Measurements from ENCODE around the gene CMTM6. TPM values are rescaled to one million over a fixed set of nuclear protein-coding genes. Genes with fewer than 3 reads are reported as not detected.

Gene CMTM6
- total RNA-seq, 2 experiments from 2014 or later = 37.8 to 38.0 TPM

DNA sequence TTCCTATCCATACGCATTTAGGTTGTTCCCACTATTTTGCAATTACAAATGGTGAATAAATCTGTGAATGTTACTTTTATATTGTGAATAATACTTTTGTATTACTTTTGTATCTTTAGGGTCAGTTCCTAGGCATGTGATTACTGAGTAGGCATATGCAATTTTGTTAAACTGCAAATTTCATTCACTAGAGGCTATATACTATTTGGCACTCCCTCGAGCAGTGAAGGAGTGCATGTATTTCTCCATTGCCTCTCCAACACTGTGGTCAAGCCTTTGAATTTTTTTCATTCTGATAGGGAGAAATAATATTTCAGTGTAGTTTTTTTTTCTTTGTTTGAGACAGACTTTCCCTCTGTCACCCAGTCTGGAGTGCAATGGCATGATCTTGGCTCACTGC is 8.4 kb upstream of the CMTM6 start:
- Mint-ChIP-seq H3K36me3 (peaks cover 1% of the 10 kb centered on the region), H3K4me1 (no peaks in the 10 kb centered on the region), H3K9me3 (no peaks in the 10 kb centered on the region), H3K27ac (no peak overlapping the region), H3K27me3 (no peaks in the 10 kb centered on the region), H3K4me3 (no peak overlapping the region)
- POLR2A ChIA-PET = interaction anchor here (0.6 kb wide), 1 partner anchor 22 kb away, joined by 3 read pairs; no protein-coding TSS in a partner anchor
- ATAC-seq (ENCODE audit: low read depth) (no peak), DNase-seq (no peak)

DNA sequence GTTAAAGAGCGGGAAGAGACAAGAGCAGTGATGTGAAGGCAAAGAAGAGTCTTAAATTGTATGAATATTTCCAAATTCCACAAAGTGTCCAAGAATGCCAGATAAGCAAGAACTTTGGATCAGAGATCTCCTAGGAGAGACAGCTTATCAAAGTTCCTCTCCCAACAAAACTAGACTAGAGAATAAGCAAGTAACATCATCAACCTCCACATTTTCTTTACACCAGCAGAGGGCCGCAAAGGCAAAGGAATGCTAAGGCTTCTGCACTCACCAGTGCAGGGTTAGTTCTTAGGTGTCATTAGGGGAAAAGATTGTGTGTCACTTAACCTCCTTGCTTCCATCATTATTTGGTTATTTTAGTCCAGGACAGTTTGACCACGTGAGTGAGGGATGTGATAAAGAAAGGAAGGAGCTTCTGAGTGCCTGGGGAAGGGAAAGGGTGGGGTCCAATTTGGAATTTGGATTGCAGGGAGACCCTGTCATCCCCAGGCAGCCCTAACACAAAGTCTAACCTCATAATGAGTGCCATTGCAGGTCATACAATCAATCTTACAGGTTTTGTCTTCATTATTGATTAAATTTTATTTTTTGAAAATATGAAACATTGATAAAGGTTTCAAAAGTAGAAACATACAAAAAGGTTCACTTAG is 7.5 kb upstream of the CMTM6 start:
- Mint-ChIP-seq H3K27ac (no peak overlapping the region), H3K4me3 (no peak overlapping the region), H3K27me3 (no peaks in the 10 kb centered on the region), H3K4me1 (no peaks in the 10 kb centered on the region), H3K9me3 (no peaks in the 10 kb centered on the region), H3K36me3 (peaks cover 1% of the 10 kb centered on the region)
- ATAC-seq (ENCODE audit: low read depth) = peak; percentile 94
- POLR2A ChIA-PET = no interaction called here
- DNase-seq = peak; percentile 38

DNA sequence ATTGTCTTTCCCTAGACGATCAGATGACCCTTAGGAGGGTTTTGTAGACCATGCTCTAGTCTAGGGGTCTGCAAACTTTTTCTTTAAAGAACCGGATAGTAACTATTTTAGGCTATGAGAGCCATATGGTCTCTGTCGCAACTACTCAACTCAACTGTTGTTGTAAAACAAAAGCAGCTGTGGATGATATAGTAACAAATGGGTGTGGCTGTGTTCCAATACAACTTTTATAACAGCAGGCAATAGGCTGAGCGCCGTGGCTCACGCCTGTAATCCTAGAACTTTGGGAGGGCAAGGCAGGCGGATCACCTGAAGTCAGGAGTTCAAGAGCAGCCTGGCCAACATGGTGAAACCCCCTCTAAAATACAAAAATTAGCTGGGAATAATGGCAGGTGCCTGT is 6.1 kb upstream of the CMTM6 start:
- Mint-ChIP-seq H3K36me3 (no peaks in the 10 kb centered on the region), H3K27ac (no peak overlapping the region), H3K4me1 (no peaks in the 10 kb centered on the region), H3K27me3 (no peaks in the 10 kb centered on the region), H3K9me3 (no peaks in the 10 kb centered on the region), H3K4me3 (no peak overlapping the region)
- DNase-seq (no peak), ATAC-seq (ENCODE audit: low read depth) (no peak)
- POLR2A ChIA-PET = no interaction called here

DNA sequence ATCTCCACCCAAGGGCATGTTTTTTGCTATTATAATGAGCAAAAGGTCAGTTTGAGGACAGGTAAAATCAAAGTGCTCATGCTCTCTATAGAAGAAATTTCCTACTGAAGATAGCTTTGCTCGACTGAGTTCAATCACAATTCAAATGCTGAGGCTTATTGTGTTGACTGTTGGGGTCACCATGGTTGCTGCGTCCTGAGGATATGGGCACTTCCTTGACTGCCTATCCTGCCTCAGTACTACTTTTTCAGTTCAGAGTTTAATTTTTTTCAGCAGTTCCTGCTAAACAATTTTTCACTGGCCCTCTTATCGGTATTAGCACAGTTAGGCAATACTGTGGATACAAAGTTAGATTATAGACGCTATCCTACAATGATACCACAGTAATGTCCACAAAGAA is 3.8 kb upstream of the CMTM6 start:
- Mint-ChIP-seq H3K4me3 (no peak overlapping the region), H3K27me3 (no peaks in the 10 kb centered on the region), H3K4me1 (peaks cover 5% of the 10 kb centered on the region), H3K36me3 (no peaks in the 10 kb centered on the region), H3K9me3 (no peaks in the 10 kb centered on the region), H3K27ac (no peak overlapping the region)
- no peak for DNase-seq
- POLR2A ChIA-PET = no interaction called here
- ATAC-seq (ENCODE audit: low read depth) = no peak

DNA sequence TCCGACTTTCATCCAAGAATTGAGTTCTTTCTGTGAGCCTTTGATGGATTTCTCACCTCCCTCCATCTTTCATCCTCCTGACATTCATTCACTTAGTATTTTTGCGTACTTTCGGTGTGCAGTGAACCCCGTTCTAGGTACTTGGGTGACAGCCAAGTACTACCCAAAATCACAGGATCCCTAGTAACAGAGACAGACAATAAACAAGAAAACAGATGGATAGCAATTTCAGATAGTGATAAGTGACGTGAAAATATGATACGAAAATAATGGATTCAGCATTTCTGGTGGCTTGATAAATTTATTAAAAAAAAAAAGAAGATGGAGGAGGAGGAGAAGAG is 264 bp upstream of the CMTM6 start:
- ATAC-seq (ENCODE audit: low read depth) = no peak
- POLR2A ChIA-PET = interaction anchor here (1.0 kb wide), 1 partner anchor 67 kb away, joined by 3 read pairs; no protein-coding TSS in a partner anchor
- Mint-ChIP-seq H3K9me3 (no peaks in the 10 kb centered on the region), H3K4me3 (peak overlapping the region; percentile 99), H3K36me3 (peaks cover 4% of the 10 kb centered on the region), H3K4me1 (peaks cover 16% of the 10 kb centered on the region), H3K27ac (peak overlapping the region; percentile 89), H3K27me3 (no peaks in the 10 kb centered on the region)
- DNase-seq = no peak

DNA sequence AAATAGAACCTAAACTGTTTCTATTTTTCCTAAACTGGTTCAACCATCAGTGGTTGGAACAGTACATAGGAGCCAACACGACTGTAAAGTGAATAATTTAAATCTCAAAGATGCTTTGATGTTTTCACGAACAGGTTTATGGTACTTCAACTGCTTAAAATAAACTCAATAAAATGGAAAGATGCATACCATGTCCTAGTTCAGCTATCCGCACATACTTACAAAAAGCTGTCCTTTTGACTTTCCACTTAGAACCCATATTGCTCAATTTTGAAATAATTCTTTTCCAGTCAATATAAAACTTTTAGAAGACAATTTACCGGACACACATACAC is 902 bp downstream of the CMTM6 start:
- Mint-ChIP-seq H3K36me3 (peaks cover 7% of the 10 kb centered on the region), H3K27me3 (no peaks in the 10 kb centered on the region), H3K4me1 (peaks cover 16% of the 10 kb centered on the region), H3K27ac (peak overlapping the region; percentile 89), H3K9me3 (no peaks in the 10 kb centered on the region), H3K4me3 (peak overlapping the region; percentile 99)
- ATAC-seq (ENCODE audit: low read depth) (no peak), DNase-seq (no peak)
- POLR2A ChIA-PET = no interaction called here

DNA sequence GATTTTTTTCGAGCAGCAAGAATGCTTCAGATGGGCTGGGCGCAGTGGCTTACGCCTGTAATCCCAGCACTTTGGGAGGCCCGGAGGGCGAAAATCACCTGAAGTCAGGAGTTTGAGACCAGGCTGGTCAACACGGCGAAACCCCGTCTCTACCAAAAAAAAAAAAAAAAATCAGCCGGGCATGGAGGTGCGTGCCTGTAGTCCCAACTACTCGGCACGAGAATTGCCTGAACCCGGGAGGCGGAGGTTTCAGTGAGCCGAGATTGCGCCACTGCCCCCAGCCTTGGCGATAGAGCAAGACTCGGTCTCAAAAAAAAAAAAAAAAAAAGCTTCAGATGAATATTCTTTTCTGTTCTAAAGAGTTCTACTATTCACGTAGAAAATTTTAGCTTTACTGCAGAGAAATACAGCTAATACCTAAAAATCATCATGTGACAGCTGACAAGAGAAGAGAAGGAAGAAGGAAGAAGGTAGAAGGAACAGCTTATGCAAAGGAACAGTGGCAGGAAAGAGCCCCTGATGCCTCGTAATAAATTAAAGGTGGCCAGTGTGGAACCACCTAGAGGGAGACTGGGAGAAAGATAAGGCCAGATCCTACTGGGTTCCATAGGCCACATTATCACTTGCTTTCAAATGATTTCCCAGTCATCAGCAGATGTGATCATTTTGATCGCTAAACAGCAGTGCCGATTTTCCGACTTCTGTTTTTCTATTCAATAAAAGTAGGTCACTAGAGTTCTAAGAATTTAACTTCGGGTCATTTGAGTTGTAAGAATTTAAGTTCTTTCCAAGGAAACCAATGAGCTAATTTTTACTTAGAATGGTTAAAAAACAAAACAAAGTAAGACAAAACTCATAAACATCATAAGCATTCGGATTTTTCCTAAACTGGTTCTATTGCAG is 1.5 kb downstream of the CMTM6 start:
- H3K4me1 Mint-ChIP-seq = peaks cover 18% of the 10 kb centered on the region

DNA sequence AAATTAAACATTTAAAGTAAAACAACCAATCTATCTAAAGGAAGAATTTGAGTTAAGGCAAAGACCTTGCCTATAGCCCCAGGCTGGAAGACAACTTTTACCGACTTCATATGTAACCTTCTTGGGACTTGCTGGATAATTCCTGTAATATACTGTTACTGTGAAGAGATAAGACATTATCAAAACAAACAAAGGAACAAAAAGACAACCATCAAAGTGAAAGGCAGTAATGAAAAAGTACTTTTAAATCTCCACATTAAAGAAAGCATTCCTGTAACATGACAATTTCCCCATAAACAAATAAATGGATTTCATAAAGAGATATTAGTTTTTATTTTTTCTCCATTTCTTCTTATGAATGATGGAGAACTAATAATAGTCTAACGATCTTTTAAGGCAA is 2.4 kb downstream of the CMTM6 start:
- DNase-seq = no peak
- H3K27me3 Mint-ChIP-seq = no peaks in the 10 kb centered on the region
- H3K9me3 Mint-ChIP-seq = no peaks in the 10 kb centered on the region
- ATAC-seq (ENCODE audit: low read depth) = no peak
- peaks cover 17% of the 10 kb centered on the region for H3K36me3 Mint-ChIP-seq
- POLR2A ChIA-PET = no interaction called here
- H3K4me1 Mint-ChIP-seq = peaks cover 18% of the 10 kb centered on the region
- H3K4me3 Mint-ChIP-seq = peak overlapping the region; percentile 15
- no peak overlapping the region for H3K27ac Mint-ChIP-seq

More for the DNA sequence above, 1.5 kb downstream of the CMTM6 start:
- Mint-ChIP-seq H3K27me3 (no peaks in the 10 kb centered on the region), H3K36me3 (peaks cover 12% of the 10 kb centered on the region), H3K4me3 (peak overlapping the region; percentile 99), H3K27ac (no peak overlapping the region), H3K9me3 (no peaks in the 10 kb centered on the region)
- DNase-seq = no peak
- ATAC-seq (ENCODE audit: low read depth) = no peak
- POLR2A ChIA-PET = interaction anchor here (0.6 to 0.7 kb wide), 2 partner anchors 911 to 1975 kb away, joined by 3 to 4 read pairs; no protein-coding TSS in a partner anchor

DNA sequence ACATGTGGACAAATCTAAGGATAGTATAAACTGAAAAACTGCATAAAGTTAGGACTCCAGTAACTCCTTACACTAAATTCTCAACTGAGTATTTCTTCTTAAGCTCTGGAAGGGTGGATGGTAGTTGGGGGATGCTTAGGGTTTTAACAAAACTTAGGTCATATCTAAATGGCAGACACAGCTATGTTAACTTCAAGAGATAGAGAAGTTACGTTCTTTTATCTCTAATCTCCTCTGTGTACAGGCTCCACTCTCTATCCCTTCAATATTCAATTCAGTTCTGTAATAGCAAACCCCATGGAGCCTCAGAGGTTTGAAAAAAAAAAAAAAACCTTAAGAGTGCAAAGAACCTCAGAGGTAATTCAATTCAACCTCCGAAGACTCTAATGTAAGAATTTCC is 3.1 kb downstream of the CMTM6 start:
- no peak for ATAC-seq (ENCODE audit: low read depth)
- Mint-ChIP-seq H3K9me3 (no peaks in the 10 kb centered on the region), H3K4me1 (peaks cover 18% of the 10 kb centered on the region)

DNA sequence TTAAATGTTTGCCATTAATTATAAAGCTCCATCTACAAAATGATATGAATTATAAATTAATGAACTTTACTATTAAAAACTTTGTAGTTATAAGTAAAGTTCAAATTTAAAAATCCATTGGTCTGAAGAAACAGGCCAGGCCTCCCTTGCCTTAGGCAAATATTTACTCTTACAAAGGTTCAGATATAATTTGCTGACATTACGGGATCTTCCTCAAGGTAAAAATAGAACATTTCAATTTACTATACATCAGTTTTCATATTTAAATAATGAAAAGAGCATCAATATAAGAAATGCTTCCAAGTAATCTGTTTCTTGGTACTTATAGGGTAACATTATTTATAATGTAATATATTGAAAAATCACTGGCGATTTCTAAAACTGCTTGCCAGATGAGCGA is 3.7 kb downstream of the CMTM6 start:
- Mint-ChIP-seq H3K4me3 (no peak overlapping the region), H3K36me3 (peaks cover 17% of the 10 kb centered on the region), H3K4me1 (peaks cover 18% of the 10 kb centered on the region), H3K27me3 (no peaks in the 10 kb centered on the region), H3K9me3 (no peaks in the 10 kb centered on the region), H3K27ac (no peak overlapping the region)
- POLR2A ChIA-PET = interaction anchor here (0.6 to 0.7 kb wide), 2 partner anchors 101 to 321 kb away, joined by 4 to 5 read pairs; no protein-coding TSS in a partner anchor
- ATAC-seq (ENCODE audit: low read depth) (no peak), DNase-seq (no peak)

More for the DNA sequence above, 3.1 kb downstream of the CMTM6 start:
- Mint-ChIP-seq H3K27me3 (no peaks in the 10 kb centered on the region), H3K27ac (no peak overlapping the region), H3K4me3 (no peak overlapping the region), H3K36me3 (peaks cover 17% of the 10 kb centered on the region)
- no peak for DNase-seq
- POLR2A ChIA-PET = no interaction called here

DNA sequence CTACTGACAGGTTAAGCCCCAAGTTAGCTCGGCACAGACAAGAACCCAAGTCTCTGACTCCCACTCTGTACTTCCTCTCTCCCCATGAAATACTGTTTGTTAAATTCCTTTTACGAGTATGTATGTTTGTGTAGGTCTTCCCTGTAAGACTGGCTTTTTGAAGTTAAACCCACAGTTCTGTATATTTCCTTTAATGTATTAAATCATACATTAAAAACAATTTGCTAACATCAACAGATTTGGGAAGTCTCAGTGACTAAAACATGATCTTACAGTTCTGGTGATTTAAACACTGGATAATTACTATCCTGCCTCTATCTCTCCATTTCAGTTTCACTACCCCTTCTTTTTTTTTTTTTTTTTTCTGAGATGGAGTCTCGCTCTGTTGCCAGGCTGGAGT is 4.4 kb downstream of the CMTM6 start:
- ATAC-seq (ENCODE audit: low read depth) (no peak), DNase-seq (no peak)
- H3K36me3 Mint-ChIP-seq = peaks cover 17% of the 10 kb centered on the region
- H3K4me1 Mint-ChIP-seq = peaks cover 18% of the 10 kb centered on the region
- POLR2A ChIA-PET = interaction anchor here (0.6 to 0.7 kb wide), 2 partner anchors 101 to 320 kb away, joined by 4 to 5 read pairs; no protein-coding TSS in a partner anchor
- no peak overlapping the region for H3K4me3 Mint-ChIP-seq
- no peaks in the 10 kb centered on the region for H3K27me3 Mint-ChIP-seq
- no peak overlapping the region for H3K27ac Mint-ChIP-seq
- H3K9me3 Mint-ChIP-seq = no peaks in the 10 kb centered on the region

DNA sequence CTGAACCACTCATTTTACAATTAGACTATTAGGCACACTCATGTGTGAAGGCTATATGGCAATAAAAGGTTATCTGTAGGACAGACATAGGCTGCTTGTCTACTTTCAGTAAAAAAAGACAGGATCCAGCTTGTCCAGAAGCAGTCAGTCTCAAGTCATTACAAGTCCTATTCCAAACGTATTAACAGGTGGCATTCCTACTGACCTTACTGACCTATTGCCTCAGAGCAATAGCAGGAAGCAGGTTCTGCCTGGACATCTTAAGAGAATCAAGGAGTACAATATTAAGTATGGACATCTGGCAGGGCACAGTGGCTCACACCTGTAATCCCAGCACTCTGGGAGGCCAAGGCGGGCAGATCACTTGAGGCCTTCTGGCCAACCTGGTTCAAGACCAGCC is 7.0 kb downstream of the CMTM6 start:
- H3K27me3 Mint-ChIP-seq = no peaks in the 10 kb centered on the region
- DNase-seq (no peak), ATAC-seq (ENCODE audit: low read depth) (no peak)
- H3K27ac Mint-ChIP-seq = no peak overlapping the region
- peaks cover 9% of the 10 kb centered on the region for H3K4me1 Mint-ChIP-seq
- POLR2A ChIA-PET = no interaction called here
- H3K4me3 Mint-ChIP-seq = no peak overlapping the region
- no peaks in the 10 kb centered on the region for H3K9me3 Mint-ChIP-seq
- H3K36me3 Mint-ChIP-seq = peaks cover 17% of the 10 kb centered on the region

DNA sequence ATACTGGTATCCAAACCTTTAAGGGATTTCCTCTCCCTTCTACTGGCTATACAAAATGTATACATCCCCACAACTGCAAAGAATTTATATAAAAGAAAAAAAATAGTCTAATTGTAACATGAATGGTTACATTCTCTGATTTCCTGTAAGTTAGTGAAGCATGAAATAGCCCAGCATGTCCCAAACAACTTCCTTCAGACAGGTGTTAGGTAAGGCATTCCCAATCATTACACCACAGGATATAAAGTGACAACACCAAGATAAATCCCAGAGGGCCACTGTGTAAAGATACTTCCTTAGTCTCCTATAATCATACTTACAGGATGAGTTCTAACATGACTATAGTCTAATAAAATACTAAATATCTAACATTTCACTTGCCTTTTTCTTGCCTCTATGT is 7.6 kb downstream of the CMTM6 start:
- DNase-seq = no peak
- no peaks in the 10 kb centered on the region for H3K9me3 Mint-ChIP-seq
- no peaks in the 10 kb centered on the region for H3K27me3 Mint-ChIP-seq
- POLR2A ChIA-PET = no interaction called here
- H3K4me1 Mint-ChIP-seq = peaks cover 6% of the 10 kb centered on the region
- no peak overlapping the region for H3K27ac Mint-ChIP-seq
- ATAC-seq (ENCODE audit: low read depth) = no peak
- H3K4me3 Mint-ChIP-seq = no peak overlapping the region
- peaks cover 17% of the 10 kb centered on the region for H3K36me3 Mint-ChIP-seq
